Activated naive CD8-positive, alpha-beta T cell treated with anti-CD3 and anti-CD28 coated beads, Interleukin-2, amount 50 U/mL, for 16 hours (primary cell): Measurements from ENCODE around the gene CLEC2D.
A peak's percentile ranks its signal among the peaks of the same experiment; 100 is the strongest.
"Not testable (repeated sequence)": the region's sequence is repeated elsewhere in the genome, so short reads cannot be mapped to it uniquely, and the experiment has no call there.

Experiments used
- DNase-seq: peaks from one replicate; pipeline ENCODE4 v3.0.0-alpha.2; 2020; ENCODE audit warnings: low read depth, low spot score

The CLEC2D gene, protein sequence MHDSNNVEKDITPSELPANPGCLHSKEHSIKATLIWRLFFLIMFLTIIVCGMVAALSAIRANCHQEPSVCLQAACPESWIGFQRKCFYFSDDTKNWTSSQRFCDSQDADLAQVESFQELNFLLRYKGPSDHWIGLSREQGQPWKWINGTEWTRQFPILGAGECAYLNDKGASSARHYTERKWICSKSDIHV

GRCh38 chr12:9669534-9669933 is at the start of gene CLEC2D:
CLEC2D (plus strand) TSS chr12:9669713; CDS start chr12:9669735, 22 bp downstream.
- no peak for DNase-seq

- no peak for DNase-seq
Observed at GRCh38 chr12:9625019-9625418, 44.5 kb upstream of the CLEC2D start.

GRCh38 chr12:9626291-9626690 is 43.2 kb upstream of the CLEC2D start:
- no peak for DNase-seq

DNA sequence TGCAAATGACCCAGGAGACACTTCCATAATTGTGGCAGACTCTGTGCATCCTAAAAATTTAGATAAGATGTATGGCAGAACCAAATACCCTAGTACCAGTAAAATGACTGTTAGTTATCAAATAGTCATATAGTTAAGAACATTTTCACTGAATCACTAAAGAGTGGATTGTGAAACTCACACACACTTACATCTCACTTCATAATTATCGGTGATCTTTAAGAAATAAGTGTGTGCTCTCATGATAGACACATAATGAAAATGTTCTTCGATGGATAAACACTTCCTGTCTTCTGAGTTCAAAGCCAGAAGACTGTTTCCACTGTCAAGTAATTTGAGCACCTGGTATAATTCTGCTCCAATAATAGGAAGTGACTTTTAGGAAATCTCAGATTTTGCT is 42.7 kb upstream of the CLEC2D start:
- DNase-seq, result no peak

GRCh38 chr12:9632766-9633165 is 36.7 kb upstream of the CLEC2D start:
- DNase-seq, result no peak

DNA sequence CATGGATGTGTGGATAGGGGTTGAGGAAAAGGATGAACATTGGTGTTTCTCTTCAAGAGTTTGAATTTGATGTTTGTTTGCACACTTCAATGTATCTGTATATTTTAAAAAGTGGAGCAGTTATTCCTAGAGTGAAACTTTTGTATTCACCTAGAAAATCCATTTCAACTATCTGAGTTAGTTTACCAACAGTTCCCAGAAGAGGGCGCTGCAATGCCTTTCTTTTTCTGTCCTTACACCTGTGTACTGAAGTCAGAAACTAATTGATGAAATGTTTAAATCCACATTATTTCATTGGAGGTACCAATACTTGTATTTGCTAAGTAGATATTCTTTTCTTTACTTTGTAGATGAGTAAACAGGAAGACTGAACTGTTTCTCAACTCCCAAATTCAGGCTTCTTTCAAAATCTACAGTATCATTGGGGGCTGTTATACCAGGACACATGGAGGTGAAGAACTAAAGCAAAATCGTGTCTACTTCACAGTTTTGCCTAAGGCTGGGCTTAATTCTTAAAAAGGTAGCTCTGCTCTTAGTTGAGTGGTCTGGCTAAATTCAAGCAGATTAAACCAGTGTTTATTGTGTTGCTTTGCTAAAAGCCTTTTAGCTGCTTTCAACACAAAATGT is 35.2 kb upstream of the CLEC2D start:
- peak; percentile 62 for DNase-seq

GRCh38 chr12:9634969-9635754 is 34.4 kb upstream of the CLEC2D start:
- DNase-seq, result no peak

DNA sequence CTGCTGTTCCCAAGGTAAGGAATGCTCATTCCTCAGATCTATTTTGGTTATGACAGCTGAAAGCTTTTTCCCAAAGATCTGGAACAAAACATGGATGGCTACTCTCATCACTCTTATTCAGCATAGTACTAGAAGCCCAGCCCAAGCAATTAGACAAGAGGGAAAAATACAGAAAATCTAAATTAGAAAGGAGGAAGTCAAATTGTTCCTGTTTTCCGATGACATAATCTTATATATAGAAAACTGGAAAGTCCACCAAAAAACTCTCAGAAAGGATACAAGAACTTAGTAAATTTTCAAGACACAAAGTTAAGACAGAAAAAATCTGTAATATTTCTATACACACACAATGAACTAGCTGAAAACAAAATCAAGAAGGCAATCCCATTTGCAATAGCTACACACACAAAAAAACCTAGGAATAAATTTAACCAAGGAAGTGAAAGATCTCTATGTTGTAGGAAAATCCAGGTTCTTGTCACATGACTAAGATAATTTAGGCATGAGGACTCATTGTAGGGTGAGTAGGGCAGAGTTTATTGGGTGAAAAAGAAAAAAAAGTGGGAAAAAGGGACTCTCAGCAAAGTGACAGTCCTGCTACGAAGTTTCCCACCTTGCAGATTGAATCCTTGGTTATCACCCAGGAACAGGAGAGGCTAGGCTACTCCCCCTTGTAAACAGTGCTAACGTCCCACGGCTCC is 33.2 kb upstream of the CLEC2D start:
- no peak for DNase-seq

- no peak for DNase-seq
Observed at GRCh38 chr12:9636851-9637206, 32.7 kb upstream of the CLEC2D start.

- no peak for DNase-seq
Observed at GRCh38 chr12:9640024-9640423, 29.5 kb upstream of the CLEC2D start.

DNA sequence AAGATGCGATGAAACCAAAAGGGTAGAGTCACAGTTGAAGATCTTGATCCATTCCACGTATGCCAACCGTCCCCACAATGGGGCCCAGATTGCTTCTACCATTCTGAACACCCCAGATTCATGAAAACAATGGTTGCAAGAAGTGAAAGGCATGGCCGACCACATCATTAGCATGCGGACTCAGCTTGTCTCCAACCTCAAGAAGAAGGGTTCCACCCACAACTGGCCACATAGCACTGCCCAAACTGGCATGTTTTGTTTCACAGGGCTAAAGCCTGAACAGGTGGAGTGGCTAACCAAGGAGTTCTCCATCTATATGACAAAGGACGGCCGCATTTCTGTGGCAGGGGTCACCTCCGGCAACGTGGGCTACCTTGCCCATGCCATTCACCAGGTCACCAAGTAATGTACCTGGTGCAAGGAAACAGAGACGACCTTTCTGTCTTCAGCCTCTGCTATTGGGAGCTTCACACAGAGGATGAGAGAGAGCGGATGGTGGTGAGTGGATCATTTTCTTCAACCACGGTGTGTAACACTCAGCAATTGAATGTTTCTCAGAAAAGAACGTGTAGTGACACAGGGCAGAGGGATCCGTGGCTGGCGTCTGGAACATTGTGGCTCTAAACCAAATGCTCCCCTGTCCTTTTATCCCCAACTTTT is 26.8 kb upstream of the CLEC2D start:
- DNase-seq, result no peak

- DNase-seq, result no peak
Observed at GRCh38 chr12:9643266-9643660, 26.2 kb upstream of the CLEC2D start.

GRCh38 chr12:9644985-9645551 is 24.4 kb upstream of the CLEC2D start:
- not testable (repeated sequence) for DNase-seq

GRCh38 chr12:9646794-9647781 is 22.4 kb upstream of the CLEC2D start:
- DNase-seq, result no peak

- DNase-seq, result peak; percentile 87
Observed at GRCh38 chr12:9647825-9648700, 21.4 kb upstream of the CLEC2D start.

GRCh38 chr12:9648701-9649531 is 20.6 kb upstream of the CLEC2D start:
- no peak for DNase-seq

- no peak for DNase-seq
Observed at GRCh38 chr12:9649532-9649940, 20.0 kb upstream of the CLEC2D start.

GRCh38 chr12:9650151-9650576 is 19.3 kb upstream of the CLEC2D start:
- DNase-seq, result no peak
